GM23338 (cell line): Measurements from ENCODE around the gene HS6ST2.

ENCODE experiments used
- CREB1 ChIP-seq: fragments of 250-450 bp; sonication (Bioruptor Pico); IDR thresholded peaks from 2 replicates; pipeline ENCODE4 v1.5.0; 2020; ENCODE audit warnings: low read depth, mild to moderate bottlenecking, moderate library complexity
- CTCF ChIP-seq, 2 experiments: fragments of 200-600 bp in 1 of 2; sonication (generic) in 1 of 2; conservative IDR thresholded peaks; 2 replicates each; pipeline versions ENCODE4 v1.5.1 to v1.6.1; 2016 to 2017; ENCODE audit warnings: antibody characterized with exemption in 2 of 2, low read depth in 2 of 2, mild to moderate bottlenecking in 2 of 2, moderate library complexity in 1 of 2
- ETS1 ChIP-seq: IDR thresholded peaks from 2 replicates; pipeline ENCODE4 v1.6.1; 2016; ENCODE audit warnings: antibody characterized with exemption
- EZH2 ChIP-seq: fragments of 200-600 bp; sonication (generic); IDR thresholded peaks from one replicate; pipeline ENCODE4 v1.8.0; 2017; ENCODE audit warnings: antibody characterized with exemption, mild to moderate bottlenecking, low read depth; ENCODE audit not compliant: unreplicated experiment
- EZH2phosphoT487 ChIP-seq: fragments of 200-600 bp; sonication (generic); IDR thresholded peaks from one replicate; pipeline ENCODE4 v1.8.1; 2018; ENCODE audit warnings: antibody characterized with exemption; ENCODE audit not compliant: unreplicated experiment
- JUNB ChIP-seq: IDR thresholded peaks from one replicate; pipeline ENCODE4 v1.6.1; 2016; ENCODE audit warnings: antibody characterized with exemption; ENCODE audit not compliant: unreplicated experiment
- POLR2AphosphoS5 ChIP-seq: IDR thresholded peaks from 2 replicates; pipeline ENCODE4 v1.6.1; 2016; ENCODE audit warnings: antibody characterized with exemption, low read depth
- REST ChIP-seq: IDR thresholded peaks from one replicate; pipeline ENCODE4 v1.6.1; 2018; ENCODE audit warnings: antibody characterized with exemption; ENCODE audit not compliant: unreplicated experiment
- ZNF331 ChIP-seq: fragments of 250-450 bp; sonication (Bioruptor Pico); IDR thresholded peaks from 2 replicates; pipeline ENCODE4 v1.5.0; 2020; ENCODE audit warnings: low read depth, mild to moderate bottlenecking, moderate library complexity

DNA sequence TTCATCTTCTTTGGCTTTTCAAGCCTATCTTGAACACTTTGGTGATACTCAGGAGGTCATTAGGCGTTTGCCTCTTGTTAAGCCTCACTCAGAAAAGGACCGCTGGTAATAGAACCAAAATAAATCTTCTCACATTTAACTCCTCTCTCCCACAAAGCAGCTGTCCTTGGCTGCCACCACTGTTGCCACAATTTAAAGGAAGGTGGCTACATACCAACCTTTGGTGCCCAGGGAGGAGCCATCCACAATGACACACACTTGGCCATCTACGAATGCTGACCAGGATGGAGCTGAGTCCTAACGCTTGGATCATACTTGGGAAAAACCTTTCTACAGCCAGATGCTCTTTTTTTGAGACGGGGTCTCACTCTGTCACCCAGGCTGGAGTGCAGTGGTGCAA lies 210.2 kb downstream of the HS6ST2 start:
- TF ChIP-seq CTCF (conservative IDR thresholded peaks at IDR 0.05; ENCODE audit: low read depth in 2 of 2) (no peak), EZH2phosphoT487 (no peak), ETS1 (no peak), CREB1 (CRISPR knock-in tag) (no peak), POLR2AphosphoS5 (no peak), EZH2 (no peak), ZNF331 (CRISPR knock-in tag) (no peak), REST (no peak), JUNB (no peak)
